Keratinocyte (primary cell): ENCODE measurements around the gene VPS9D1. TPM values are rescaled to one million over a fixed set of nuclear protein-coding genes. Genes with fewer than 3 reads are reported as not detected.

ENCODE experiments used
- DNase-seq: peaks from one replicate; pipeline ENCODE4 v3.0.0-alpha.2; 2011; ENCODE audit warnings: low read depth, missing footprints, low spot score
- FAIRE-seq: peaks from 2 replicates; lab custom pipeline; 2011; peaks lifted over from hg19 to GRCh38; lab: Jason Lieb, UNC
- H2AFZ ChIP-seq: 2 replicates; pipeline ENCODE4 v1.6.0; 2012; ENCODE audit warnings: low read length, control low read depth, inconsistent platforms; ENCODE audit not compliant: control insufficient read depth
- H3K27ac ChIP-seq: 2 replicates; pipeline ENCODE4 v1.5.1; 2011; ENCODE audit warnings: low read length; ENCODE audit not compliant: control insufficient read depth, insufficient read depth
- H3K27me3 ChIP-seq: 3 replicates; pipeline ENCODE4 v1.6.0; 2011; ENCODE audit warnings: low read length; ENCODE audit not compliant: control insufficient read depth, insufficient read depth; ENCODE audit errors: extremely low read depth
- H3K36me3 ChIP-seq, 2 experiments: 2 replicates in 1 of 2; 3 replicates in 1 of 2; pipeline ENCODE4 v1.5.1; 2011; ENCODE audit warnings: low read length in 2 of 2, mild to moderate bottlenecking in 1 of 2; ENCODE audit not compliant: control insufficient read depth in 2 of 2, insufficient read depth in 2 of 2; ENCODE audit errors: extremely low read depth in 1 of 2
- H3K4me1 ChIP-seq: 3 replicates; pipeline ENCODE4 v1.5.1; 2011; ENCODE audit warnings: low read length; ENCODE audit not compliant: control insufficient read depth, insufficient read depth; ENCODE audit errors: extremely low read depth
- H3K4me2 ChIP-seq: 3 replicates; pipeline ENCODE4 v1.6.0; 2011; ENCODE audit warnings: low read depth, low read length; ENCODE audit not compliant: control insufficient read depth, insufficient read depth; ENCODE audit errors: extremely low read depth
- H3K4me3 ChIP-seq, 3 experiments: fragments of 200-600 bp in 1 of 3; sonication (generic) in 1 of 3; 2 replicates in 2 of 3; 3 replicates in 1 of 3; pipeline ENCODE4 v1.5.1; 2011 to 2016; ENCODE audit warnings: low read length in 3 of 3, mild to moderate bottlenecking in 3 of 3, control low read depth in 2 of 3, inconsistent platforms in 1 of 3, low read depth in 1 of 3, mixed read lengths in 1 of 3, mixed run types in 1 of 3, moderate library complexity in 1 of 3; ENCODE audit not compliant: control insufficient read depth in 2 of 3, insufficient read depth in 2 of 3; ENCODE audit errors: extremely low read depth in 1 of 3
- H3K79me2 ChIP-seq: 2 replicates; pipeline ENCODE4 v1.6.0; 2012; ENCODE audit warnings: low read length; ENCODE audit not compliant: control insufficient read depth, insufficient read depth
- H3K9ac ChIP-seq: 3 replicates; pipeline ENCODE4 v1.6.0; 2011; ENCODE audit warnings: low read length; ENCODE audit not compliant: control insufficient read depth, insufficient read depth; ENCODE audit errors: extremely low read depth
- H3K9me1 ChIP-seq: 3 replicates; pipeline ENCODE4 v1.6.0; 2011; ENCODE audit warnings: low read length; ENCODE audit not compliant: control insufficient read depth, insufficient read depth; ENCODE audit errors: extremely low read depth
- H3K9me3 ChIP-seq: 2 replicates; pipeline ENCODE4 v1.5.1; 2012; ENCODE audit warnings: low read depth, low read length; ENCODE audit not compliant: control insufficient read depth
- H4K20me1 ChIP-seq: 3 replicates; pipeline ENCODE4 v1.6.0; 2011; ENCODE audit warnings: low read length; ENCODE audit not compliant: control insufficient read depth, insufficient read depth; ENCODE audit errors: extremely low read depth
- CTCF ChIP-seq, 3 experiments: IDR thresholded peaks in 1 of 3; conservative IDR thresholded peaks in 1 of 3; optimal IDR thresholded peaks in 1 of 3; 2 replicates in 2 of 3; 3 replicates in 1 of 3; pipeline versions ENCODE3 to v1.5.1; 2011; ENCODE audit warnings: low read length in 3 of 3, mild to moderate bottlenecking in 3 of 3, moderate library complexity in 2 of 3, control low read depth in 1 of 3, inconsistent platforms in 1 of 3; ENCODE audit not compliant: insufficient read depth in 2 of 3; ENCODE audit errors: extremely low read depth in 1 of 3
- EZH2 ChIP-seq: IDR thresholded peaks from one replicate; pipeline ENCODE4 v1.6.1; 2012; ENCODE audit warnings: inconsistent platforms, mild to moderate bottlenecking, low read length, moderate library complexity
- dilution Hi-C: fragments of 300-500 bp; cut with MboI; formaldehyde crosslinking; loops from one replicate; pipeline ENCODE4 v1.7.0; 2020; ENCODE audit warnings: low sequenced_read_pairs; ENCODE audit not compliant: extremely low pct_ligation_motif_present
- polyA plus RNA-seq, 5 experiments: library from polyadenylated mRNA; depleted of rRNA in 3 of 5; stranded (reverse) in 3 of 5; stranded (forward) in 1 of 5; unstranded in 1 of 5; fragments of >200 nt; gene quantifications; 1 replicate in 1 of 5; 2 replicates in 3 of 5; 3 replicates in 1 of 5; pipeline versions ENCODE4 v1.2.1 to v1.2.3, GENCODE V29; 2011 to 2012; ENCODE audit warnings: missing spikeins in 2 of 5, low read depth in 1 of 5, low replicate concordance in 1 of 5

The VPS9D1 gene
- polyA plus RNA-seq, 1 donor (not counting 4 experiments of a cell fraction or from before 2014, with no cell fraction given) = 1.6 TPM

GRCh38 chr16:89688395-89688794, 32.3 kb downstream of the VPS9D1 start:
- FAIRE-seq (no peak), DNase-seq (no peak)
- Histone ChIP-seq H3K9me1 (no peaks in the 10 kb centered on the region), H3K4me3 (no peak overlapping the region), H3K79me2 (peaks cover 24% of the 10 kb centered on the region), H3K9me3 (no peaks in the 10 kb centered on the region), H3K9ac (no peak overlapping the region), H3K36me3 (peaks cover 21 to 33% of the 10 kb centered on the region in 2 experiments), H3K27me3 (no peaks in the 10 kb centered on the region), H3K4me2 (no peak overlapping the region), H3K27ac (no peak overlapping the region), H2AFZ (no peak overlapping the region), H3K4me1 (peaks cover 8% of the 10 kb centered on the region), H4K20me1 (no peaks in the 10 kb centered on the region)
- dilution Hi-C loops = no loop called here
- TF ChIP-seq EZH2 = no peak
- no peak for TF ChIP-seq CTCF (optimal IDR thresholded peaks at IDR 0.05 in 1 of 3, IDR thresholded peaks at IDR 0.05 in 1 of 3, conservative IDR thresholded peaks at IDR 0.05 in 1 of 3; ENCODE audit: extremely low read depth in 1 of 3, insufficient read depth in 2 of 3, low read length in 3 of 3)

- peak; percentile 34 for FAIRE-seq
- Histone ChIP-seq H3K79me2 (peaks cover 24% of the 10 kb centered on the region), H2AFZ (peak overlapping the region; percentile 62), H3K9ac (peak overlapping the region; percentile 85), H3K9me3 (no peaks in the 10 kb centered on the region), H3K9me1 (no peaks in the 10 kb centered on the region), H3K4me1 (peaks cover 8% of the 10 kb centered on the region), H3K4me2 (peak overlapping the region; percentile 94), H3K4me3 (peak overlapping the region; percentile 60 to 96 (median 93)), H3K36me3 (peaks cover 20 to 27% of the 10 kb centered on the region in 2 experiments), H3K27me3 (no peaks in the 10 kb centered on the region), H4K20me1 (no peaks in the 10 kb centered on the region), H3K27ac (peak overlapping the region; percentile 56)
- dilution Hi-C loops = no loop called here
- no peak for TF ChIP-seq EZH2
- peak in 1 of 3 experiments; percentile 7 for TF ChIP-seq CTCF (optimal IDR thresholded peaks at IDR 0.05 in 1 of 3, IDR thresholded peaks at IDR 0.05 in 1 of 3, conservative IDR thresholded peaks at IDR 0.05 in 1 of 3; ENCODE audit: extremely low read depth in 1 of 3, insufficient read depth in 2 of 3, low read length in 3 of 3)
- no peak for DNase-seq
Measured at GRCh38 chr16:89687092-89687940, 33.4 kb downstream of the VPS9D1 start.
